ENCODE results near the gene CREB3L2.

GRCh38 chr7:137950263-137950621 lies 51.6 kb downstream of the CREB3L2 start:
- TF ChIP-seq POLR2AphosphoS5 (IDR thresholded peaks at IDR 0.05; ENCODE audit: low read depth, low read length) (no peak), ATF3 (IDR thresholded peaks at IDR 0.05; ENCODE audit: insufficient read depth, low read depth, low read length) (no peak), CTCF (IDR thresholded peaks at IDR 0.05; ENCODE audit: control extremely low read depth in 1 of 3, insufficient read depth in 1 of 3, low read depth in 1 of 3, low read length in 3 of 3) (no peak), SIX5 (IDR thresholded peaks at IDR 0.05; ENCODE audit: low read depth, low read length) (no peak)
